OCI-LY1 (cell line): ENCODE data around the gene CPA5.

ENCODE experiments used
- H2AFZ ChIP-seq: fragments of 200-600 bp; sonication (generic), shearing (Covaris generic); 2 replicates; pipeline ENCODE4 v1.6.0; 2014; ENCODE audit warnings: antibody characterized with exemption, mild to moderate bottlenecking, low read length
- H3F3A ChIP-seq: fragments of 200-600 bp; sonication (generic), shearing (Covaris generic); 2 replicates; pipeline ENCODE4 v1.6.0; 2014; ENCODE audit warnings: mild to moderate bottlenecking, antibody characterized with exemption, low read length, moderate library complexity; ENCODE audit not compliant: insufficient read depth
- H3K27ac ChIP-seq: fragments of 200-600 bp; sonication (generic); 2 replicates; pipeline ENCODE4 v1.5.1; 2014; ENCODE audit warnings: low read length, mixed run types, mild to moderate bottlenecking, low read depth; ENCODE audit not compliant: poor library complexity, severe bottlenecking
- H3K27me3 ChIP-seq: fragments of 200-600 bp; sonication (generic); 2 replicates; pipeline ENCODE4 v1.6.0; 2014; ENCODE audit warnings: antibody characterized with exemption, mild to moderate bottlenecking, low read length, moderate library complexity; ENCODE audit not compliant: insufficient read depth
- H3K36me3 ChIP-seq: fragments of 200-600 bp; sonication (generic); 2 replicates; pipeline ENCODE4 v1.6.1; 2014; ENCODE audit warnings: mild to moderate bottlenecking, antibody characterized with exemption, low read length, moderate library complexity, mixed read lengths; ENCODE audit not compliant: insufficient read depth
- H3K4me1 ChIP-seq: fragments of 200-600 bp; sonication (generic); 2 replicates; pipeline ENCODE4 v1.5.1; 2014; ENCODE audit warnings: mild to moderate bottlenecking, low read length, moderate library complexity; ENCODE audit not compliant: insufficient read depth, severe bottlenecking
- H3K4me2 ChIP-seq: fragments of 200-600 bp; sonication (generic), shearing (Covaris generic); 2 replicates; pipeline ENCODE4 v1.6.1; 2014; ENCODE audit warnings: low read length
- H3K4me3 ChIP-seq: fragments of 200-600 bp; sonication (generic); 2 replicates; pipeline ENCODE4 v1.5.1; 2014; ENCODE audit warnings: low read length, low read depth, mild to moderate bottlenecking, mixed read lengths; ENCODE audit not compliant: poor library complexity, severe bottlenecking
- H3K79me2 ChIP-seq: fragments of 200-600 bp; shearing (Covaris generic); 2 replicates; pipeline ENCODE4 v1.6.1; 2016; ENCODE audit warnings: mixed run types, low read length, mixed read lengths; ENCODE audit not compliant: insufficient read depth
- H3K9ac ChIP-seq: fragments of 200-600 bp; sonication (generic), shearing (Covaris generic); 2 replicates; pipeline ENCODE4 v1.6.1; 2014; ENCODE audit warnings: mild to moderate bottlenecking, low read length, mixed read lengths
- H3K9me2 ChIP-seq: fragments of 200-600 bp; sonication (generic), shearing (Covaris generic); 2 replicates; pipeline ENCODE4 v1.6.1; 2014; ENCODE audit warnings: low read depth, mild to moderate bottlenecking, low read length, mixed read lengths
- H3K9me3 ChIP-seq: fragments of 200-600 bp; shearing (Covaris generic); 2 replicates; pipeline ENCODE4 v1.6.1; 2014; ENCODE audit warnings: low read length, mixed read lengths
- H4K20me1 ChIP-seq: fragments of 200-600 bp; sonication (generic), shearing (Covaris generic); 2 replicates; pipeline ENCODE4 v1.6.0; 2016; ENCODE audit warnings: mild to moderate bottlenecking, low read length; ENCODE audit not compliant: insufficient read depth
- CTCF ChIP-seq: fragments of 200-600 bp; sonication (generic), shearing (Covaris generic); IDR thresholded peaks from 2 replicates; pipeline ENCODE4 v1.5.1; 2017; ENCODE audit warnings: mild to moderate bottlenecking, antibody characterized with exemption, low read length, moderate library complexity, mixed read lengths
- EZH2 ChIP-seq: fragments of 200-600 bp; sonication (generic), shearing (Covaris generic); IDR thresholded peaks from 2 replicates; pipeline ENCODE4 v1.8.0; 2017; ENCODE audit warnings: borderline replicate concordance, mixed run types, mild to moderate bottlenecking, antibody characterized with exemption, low read length, moderate library complexity, mixed read lengths

The CPA5 gene

GRCh38 chr7:130390486-130390885 lies 45.9 kb downstream of the CPA5 start:
- Histone ChIP-seq H3K9me2 (no peaks in the 10 kb centered on the region), H3F3A (no peaks in the 10 kb centered on the region)
- TF ChIP-seq CTCF (no peak), EZH2 (no peak)

DNA sequence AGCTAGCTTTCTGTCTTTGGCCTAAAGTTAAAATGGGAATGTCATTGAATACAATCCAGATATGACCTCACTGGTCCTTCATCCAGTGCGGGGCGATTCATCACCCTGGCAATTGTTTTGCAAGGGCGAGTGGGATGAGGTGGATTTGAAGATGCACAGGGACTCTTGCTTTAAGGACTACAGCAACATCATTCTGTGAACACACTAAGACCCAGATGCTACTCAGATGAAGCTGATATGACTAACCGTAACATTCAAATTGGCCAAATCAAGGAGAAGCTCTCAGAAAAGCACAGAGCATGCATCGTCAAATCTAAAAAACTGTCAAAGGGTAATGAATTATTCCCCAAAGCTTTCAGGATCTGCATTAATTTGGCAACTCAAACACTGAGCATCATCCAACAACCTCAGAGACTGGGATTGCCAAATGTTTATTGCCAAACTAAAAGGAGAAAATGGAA lies 48.5 kb downstream of the CPA5 start:
- no peak overlapping the region for H3K27ac ChIP-seq
- H3K27me3 ChIP-seq, result no peaks in the 10 kb centered on the region
- no peak overlapping the region for H2AFZ ChIP-seq
- no peak overlapping the region for H3K9ac ChIP-seq
- no peaks in the 10 kb centered on the region for H3K79me2 ChIP-seq
- peaks cover 5% of the 10 kb centered on the region; the same call in 1 of the 2 replicates for H3K36me3 ChIP-seq
- no peak overlapping the region for H3K4me3 ChIP-seq
- peaks cover 16% of the 10 kb centered on the region for H3K4me1 ChIP-seq
- no peaks in the 10 kb centered on the region for H4K20me1 ChIP-seq
- no peak overlapping the region for H3K4me2 ChIP-seq
- no peaks in the 10 kb centered on the region for H3K9me2 ChIP-seq
- H3K9me3 ChIP-seq, result no peaks in the 10 kb centered on the region
- H3F3A ChIP-seq, result no peaks in the 10 kb centered on the region
- TF ChIP-seq EZH2 (no peak), CTCF (no peak)

More at GRCh38 chr7:130390486-130390885, 45.9 kb downstream of the CPA5 start:
- Histone ChIP-seq H3K9me3 (no peaks in the 10 kb centered on the region), H3K79me2 (no peaks in the 10 kb centered on the region), H3K4me2 (no peak overlapping the region), H2AFZ (no peak overlapping the region), H3K27me3 (no peaks in the 10 kb centered on the region), H4K20me1 (no peaks in the 10 kb centered on the region), H3K27ac (no peak overlapping the region), H3K9ac (no peak overlapping the region), H3K4me3 (no peak overlapping the region), H3K4me1 (peaks cover 16% of the 10 kb centered on the region), H3K36me3 (no peaks in the 10 kb centered on the region)

DNA sequence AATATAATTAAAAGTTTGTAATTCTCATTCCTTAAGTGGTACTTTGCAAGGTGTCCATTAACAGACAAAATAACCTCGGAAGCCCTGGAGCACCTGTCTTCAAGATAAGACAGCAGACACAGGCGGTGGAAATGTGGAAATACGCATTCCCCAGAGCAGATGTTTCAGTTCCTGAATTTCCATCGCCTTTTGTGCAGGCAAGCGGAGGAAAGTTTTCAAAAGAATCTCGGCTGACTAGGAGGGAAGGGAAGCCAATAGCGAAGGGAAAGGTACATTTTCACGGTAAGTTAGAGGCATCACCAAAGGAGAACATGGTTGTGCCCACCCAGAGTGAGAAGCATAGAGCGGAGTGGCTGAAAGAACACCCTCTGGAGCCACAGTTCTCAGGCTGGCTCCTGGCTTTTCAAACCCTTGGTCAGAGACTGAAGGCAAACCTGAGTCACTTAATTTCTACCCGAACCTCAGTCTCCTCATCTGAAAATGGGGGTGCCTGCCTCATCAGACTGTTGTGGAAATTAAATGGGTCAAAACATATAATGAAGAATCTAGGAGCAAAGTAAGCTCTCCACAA lies 49.3 kb downstream of the CPA5 start:
- Histone ChIP-seq H2AFZ (no peak overlapping the region), H3K79me2 (no peaks in the 10 kb centered on the region), H3K9ac (no peak overlapping the region; the same call in 1 of the 2 replicates), H3K27ac (no peak overlapping the region), H3K4me1 (peaks cover 23% of the 10 kb centered on the region), H3K4me2 (peak overlapping the region; percentile 21; the same call in 1 of the 2 replicates), H3K4me3 (no peak overlapping the region), H3K9me3 (no peaks in the 10 kb centered on the region), H4K20me1 (no peaks in the 10 kb centered on the region), H3K9me2 (no peaks in the 10 kb centered on the region), H3K36me3 (peaks cover 5% of the 10 kb centered on the region; the same call in 1 of the 2 replicates), H3F3A (no peaks in the 10 kb centered on the region), H3K27me3 (no peaks in the 10 kb centered on the region)
- TF ChIP-seq CTCF, result no peak; the same call in 1 of the 2 replicates
- no peak for TF ChIP-seq EZH2
